MCF 10A (cell line): ENCODE data around the gene APOD. TPM values are rescaled to one million over a fixed set of nuclear protein-coding genes. Genes with fewer than 3 reads are reported as not detected.

Source experiments
- BruUV-seq: library from RNA; stranded (reverse); fragments of 400-500 nt; replicated peaks from 2 replicates; lab custom pipeline; 2021; lab: Mats Ljungman, UMichigan
- CTCF ChIA-PET: fragments of 300-600 bp; sonication (Branson Sonifier 250); formaldehyde crosslinking; extraction: SDS; loops from one replicate; lab custom pipeline; 2021; ENCODE audit warnings: antibody characterized with exemption, inconsistent platforms; lab: Yijun Ruan, JAX
- POLR2A ChIA-PET: fragments of 300-600, 350-650 bp; sonication (Branson Sonifier 250); formaldehyde crosslinking; extraction: SDS; loops from one replicate; lab custom pipeline; 2020; ENCODE audit warnings: antibody characterized with exemption, inconsistent platforms; lab: Yijun Ruan, JAX
- DNase-seq: peaks from one replicate; pipeline ENCODE4 v3.0.0-alpha.2; 2018; ENCODE audit not compliant: unreplicated experiment
- H3K27ac Mint-ChIP-seq: one replicate; pipeline ENCODE4 v1.8.0; 2022; ENCODE audit warnings: mild to moderate bottlenecking, low read depth, mixed read lengths; ENCODE audit not compliant: unreplicated experiment
- H3K27me3 Mint-ChIP-seq: one replicate; pipeline ENCODE4 v1.8.0; 2022; ENCODE audit warnings: mixed read lengths; ENCODE audit not compliant: insufficient read depth, unreplicated experiment
- H3K36me3 Mint-ChIP-seq: one replicate; pipeline ENCODE4 v1.8.0; 2022; ENCODE audit warnings: mild to moderate bottlenecking, moderate library complexity, mixed read lengths; ENCODE audit not compliant: insufficient read depth, unreplicated experiment
- H3K4me1 Mint-ChIP-seq: one replicate; pipeline ENCODE4 v1.8.0; 2022; ENCODE audit warnings: mixed read lengths; ENCODE audit not compliant: insufficient read depth, unreplicated experiment
- H3K4me3 Mint-ChIP-seq: one replicate; pipeline ENCODE4 v1.8.0; 2022; ENCODE audit warnings: mild to moderate bottlenecking, moderate library complexity, mixed read lengths; ENCODE audit not compliant: unreplicated experiment
- H3K9me3 Mint-ChIP-seq: one replicate; pipeline ENCODE4 v1.8.0; 2022; ENCODE audit warnings: mixed read lengths; ENCODE audit not compliant: unreplicated experiment
- CTCF ChIP-seq: fragments of 200-600 bp; IDR thresholded peaks from one replicate; pipeline ENCODE4 v1.8.0; 2022; ENCODE audit warnings: antibody characterized with exemption, mild to moderate bottlenecking; ENCODE audit not compliant: unreplicated experiment
- intact Hi-C: fragments of 100-400 bp; cut with micrococcal nuclease; formaldehyde crosslinking; loops from 2 replicates; pipeline ENCODE4 v1.14.1; 2022
- total RNA-seq: library from RNA; stranded (reverse); gene quantifications from 2 replicates; pipeline ENCODE4 v1.2.3, GENCODE V29; 2022

The APOD gene
- total RNA-seq, 1 experiment from 2014 or later: 1.9 TPM

GRCh38 chr3:195553268-195553667, 30.5 kb downstream of the APOD start:
- no peak for DNase-seq
- Mint-ChIP-seq H3K27ac (no peak overlapping the region), H3K27me3 (peaks cover 20% of the 10 kb centered on the region), H3K9me3 (no peaks in the 10 kb centered on the region), H3K36me3 (no peaks in the 10 kb centered on the region), H3K4me1 (peaks cover 1% of the 10 kb centered on the region), H3K4me3 (no peak overlapping the region)
- no TSS peak for BruUV-seq
- ChIA-PET CTCF (interaction anchor here (0.7 kb wide), 1 partner anchor 37 kb away, joined by 3 read pairs; no protein-coding TSS in a partner anchor), POLR2A (interaction anchor here (2.2 kb wide), 1 partner anchor 10 kb away, joined by 9 read pairs; the partner anchor contains the start of gene PPP1R2)
- TF ChIP-seq CTCF: no peak
- intact Hi-C loops: no loop called here

- Mint-ChIP-seq H3K27me3 (peaks cover 19% of the 10 kb centered on the region), H3K4me1 (peaks cover 13% of the 10 kb centered on the region), H3K27ac (no peak overlapping the region), H3K9me3 (no peaks in the 10 kb centered on the region), H3K4me3 (no peak overlapping the region), H3K36me3 (peaks cover 8% of the 10 kb centered on the region)
- ChIA-PET CTCF (interaction anchor here (0.6 kb wide), 1 partner anchor 282 kb away, joined by 3 read pairs; no protein-coding TSS in a partner anchor), POLR2A (interaction anchor here (0.6 to 2.2 kb wide), 2 partner anchors 9 to 866 kb away, joined by 4 to 9 read pairs; partner anchors contain the start of genes FAM43A and PPP1R2)
- no TSS peak for BruUV-seq
- no peak for TF ChIP-seq CTCF
- DNase-seq: no peak
- intact Hi-C loops: no loop called here
Observed at GRCh38 chr3:195551381-195551978, 32.3 kb downstream of the APOD start.

- no peak overlapping the region for H3K27ac Mint-ChIP-seq
- CTCF ChIA-PET: interaction anchor here (0.6 to 1.2 kb wide), 2 partner anchors 8 to 290 kb away, joined by 3 to 4 read pairs; no protein-coding TSS in a partner anchor
- POLR2A ChIA-PET: interaction anchor here (1.0 kb wide), 1 partner anchor 293 kb away, joined by 3 read pairs; no protein-coding TSS in a partner anchor
Observed at GRCh38 chr3:195550723-195551122, 33.0 kb downstream of the APOD start.

More at GRCh38 chr3:195550723-195551122, 33.0 kb downstream of the APOD start:
- Mint-ChIP-seq H3K27me3 (peaks cover 11% of the 10 kb centered on the region), H3K36me3 (peaks cover 15% of the 10 kb centered on the region), H3K4me1 (peaks cover 20% of the 10 kb centered on the region), H3K9me3 (no peaks in the 10 kb centered on the region), H3K4me3 (no peak overlapping the region)
- no peak for DNase-seq
- intact Hi-C loops: no loop called here
- no peak for TF ChIP-seq CTCF
- no TSS peak for BruUV-seq
